EH (cell line): ENCODE measurements around the gene RAD51B.
"Not testable (repeated sequence)": the region's sequence is repeated elsewhere in the genome, so short reads cannot be mapped to it uniquely, and the experiment has no call there.

ENCODE experiments used
- DNase-seq: peaks from one replicate; pipeline ENCODE4 v3.0.0-alpha.2; 2015; ENCODE audit warnings: low read depth

Gene RAD51B

DNA sequence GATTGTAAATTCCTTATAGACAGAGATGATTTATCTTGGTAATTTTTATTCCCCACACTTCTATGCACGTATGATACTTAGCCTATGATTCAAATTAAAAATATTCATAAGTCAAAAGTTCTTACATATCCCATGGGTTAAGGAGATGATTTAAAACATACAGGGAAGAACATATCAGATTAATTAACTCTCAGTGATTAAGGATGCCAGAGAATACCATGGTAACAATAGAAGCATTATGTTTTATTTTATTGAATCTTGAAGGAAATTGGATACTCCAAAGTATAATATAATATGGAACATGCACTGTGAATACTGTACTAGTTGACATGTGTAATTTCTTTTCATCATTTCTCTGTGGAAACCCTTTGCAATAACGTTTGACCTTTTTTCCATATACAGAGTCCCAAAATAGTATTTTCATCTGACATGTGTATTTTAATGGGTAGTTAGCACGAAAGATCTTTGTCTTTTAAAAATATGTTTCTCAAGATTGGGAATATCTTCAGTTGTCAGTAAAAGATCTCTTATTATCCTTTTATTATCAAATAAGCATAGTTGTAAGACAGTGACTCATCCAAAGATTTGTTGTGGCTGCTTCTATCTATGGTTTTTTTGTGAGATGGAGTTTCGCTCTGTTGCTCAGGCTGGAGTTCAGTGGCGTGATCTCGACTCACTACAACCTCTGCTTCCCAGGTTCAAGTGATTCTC, 166.7 kb downstream of the RAD51B start:
- DNase-seq = peak; percentile 64

DNA sequence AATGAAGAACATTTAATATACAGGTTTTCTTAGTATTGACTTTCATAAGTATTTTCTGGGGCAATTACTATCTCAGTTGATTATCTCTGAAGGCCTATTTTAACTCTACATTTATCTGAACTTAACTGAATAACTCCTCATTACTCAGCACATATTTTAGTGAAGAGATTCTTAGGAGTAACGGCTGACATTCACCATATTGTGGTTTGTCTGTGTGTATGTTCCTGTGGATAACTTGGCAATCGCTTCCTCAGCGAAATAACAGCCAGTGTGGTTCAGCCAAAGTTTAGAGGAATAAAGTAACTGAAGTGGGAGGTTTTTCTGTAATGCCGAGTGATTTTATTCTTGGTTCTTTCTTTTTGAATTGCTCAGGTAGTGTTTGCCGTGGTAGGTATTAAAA, 168.0 kb downstream of the RAD51B start:
- peak; percentile 91 for DNase-seq

DNA sequence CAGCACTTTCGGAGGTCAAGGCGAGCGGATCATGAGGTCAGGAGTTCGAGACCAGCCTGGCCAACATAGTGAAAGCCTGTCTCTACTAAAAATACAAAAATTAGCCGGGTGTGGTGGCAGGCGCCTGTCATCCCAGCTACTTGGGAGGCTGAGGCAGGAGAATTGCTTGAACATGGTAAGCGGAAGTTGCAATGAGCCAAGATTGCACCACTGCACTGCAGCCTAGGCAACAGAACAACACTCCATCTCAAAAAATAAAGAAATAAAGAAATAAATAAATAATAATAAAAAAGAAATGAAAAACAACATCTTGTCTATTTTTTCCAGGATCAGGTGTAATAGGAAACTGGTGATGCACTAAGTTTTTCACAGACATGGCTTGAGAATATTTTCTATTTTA, 168.6 kb downstream of the RAD51B start:
- not testable (repeated sequence) for DNase-seq

DNA sequence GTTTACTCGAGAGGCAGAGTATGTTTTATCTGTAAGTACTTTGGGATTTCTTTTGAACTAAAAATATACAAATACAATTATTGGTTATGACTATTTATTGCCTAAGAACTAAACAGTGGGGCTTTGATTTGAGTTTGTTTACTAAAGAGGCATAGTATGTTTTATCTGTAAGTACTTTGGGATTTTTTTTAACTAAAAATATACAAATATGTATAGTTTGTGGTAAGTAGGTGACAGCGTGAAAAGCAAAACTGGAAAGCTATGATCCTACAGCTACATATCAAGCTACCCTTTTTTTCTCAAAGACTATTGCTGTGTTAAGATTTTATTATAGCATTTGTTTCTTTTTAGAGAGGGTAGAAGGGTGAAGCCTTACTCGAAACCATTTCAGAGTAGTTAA, 171.0 kb downstream of the RAD51B start:
- no peak for DNase-seq

DNA sequence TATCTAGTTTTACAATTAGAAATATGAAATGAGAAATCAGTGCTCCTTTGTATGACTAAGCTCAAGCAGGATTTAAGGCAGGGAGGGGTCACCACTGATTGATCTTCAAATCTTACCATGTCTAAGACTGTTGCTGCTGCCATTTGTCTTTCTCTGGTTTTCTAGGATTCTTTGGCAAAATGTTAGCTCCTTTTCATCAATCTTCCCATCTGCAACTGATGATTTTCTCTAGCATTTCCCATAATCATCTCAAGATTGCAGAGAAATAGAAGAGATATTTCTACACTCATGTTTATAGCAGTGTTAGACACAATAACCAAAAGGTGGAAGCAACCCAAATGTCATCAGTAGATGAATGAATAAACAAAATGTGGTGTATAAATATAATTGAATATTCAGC, 175.0 kb downstream of the RAD51B start:
- no peak for DNase-seq

DNA sequence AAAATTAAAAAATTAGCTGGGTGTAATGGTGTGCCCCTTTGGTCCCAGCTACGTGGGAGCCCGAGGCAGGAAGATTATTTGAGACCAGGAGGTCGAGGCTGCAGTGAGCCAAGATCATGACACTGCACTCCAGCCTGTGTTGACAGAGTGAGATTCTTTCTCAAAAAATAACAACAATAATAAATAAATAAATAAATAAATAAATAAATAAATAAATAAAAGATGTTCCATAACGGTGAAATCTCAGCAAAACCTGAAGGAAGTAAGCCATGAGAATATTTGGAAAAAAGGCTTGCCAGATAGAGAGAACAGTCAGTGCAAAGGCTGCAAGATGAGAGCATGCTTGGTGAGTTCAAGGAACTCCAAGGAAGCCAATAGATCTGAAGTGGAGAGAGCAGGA, 176.7 kb downstream of the RAD51B start:
- no peak for DNase-seq

DNA sequence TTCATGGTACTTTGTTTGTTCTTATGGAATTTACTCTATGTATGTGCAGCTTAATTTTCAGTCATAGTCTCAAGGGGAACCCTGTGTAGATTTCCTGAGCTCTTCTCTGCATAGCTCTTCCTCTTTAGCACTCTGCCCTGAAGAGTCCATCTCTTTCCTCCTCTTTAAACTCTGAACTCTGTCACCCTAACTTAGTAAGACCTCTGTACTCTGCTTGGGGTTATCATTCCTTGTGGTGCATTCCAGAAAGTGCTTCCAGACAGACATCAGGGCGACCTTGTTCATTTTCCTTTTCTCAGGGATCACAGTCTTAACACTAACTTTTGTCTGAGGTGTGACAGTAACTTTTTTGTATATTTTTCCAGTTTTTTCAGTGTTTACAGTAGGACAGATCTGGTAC, 179.3 kb downstream of the RAD51B start:
- DNase-seq = no peak

DNA sequence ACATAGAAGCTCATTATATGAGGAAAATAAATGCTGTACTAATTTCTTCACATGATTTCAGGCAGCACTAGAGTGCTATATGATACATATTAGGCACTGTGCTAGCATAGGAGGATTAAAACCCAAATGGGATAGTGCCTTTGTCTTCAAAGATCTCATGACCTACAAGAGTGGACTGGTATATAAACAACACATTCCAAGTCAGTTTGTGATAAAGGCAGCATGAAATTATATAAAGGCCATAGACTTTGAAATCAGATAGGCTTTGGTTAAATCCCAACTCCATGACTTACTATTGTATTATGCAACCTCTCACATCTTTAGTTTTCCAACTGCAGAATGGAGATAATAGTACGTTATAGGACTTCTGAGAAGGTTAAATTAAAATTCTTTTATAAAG, 179.7 kb downstream of the RAD51B start:
- peak; percentile 71 for DNase-seq

DNA sequence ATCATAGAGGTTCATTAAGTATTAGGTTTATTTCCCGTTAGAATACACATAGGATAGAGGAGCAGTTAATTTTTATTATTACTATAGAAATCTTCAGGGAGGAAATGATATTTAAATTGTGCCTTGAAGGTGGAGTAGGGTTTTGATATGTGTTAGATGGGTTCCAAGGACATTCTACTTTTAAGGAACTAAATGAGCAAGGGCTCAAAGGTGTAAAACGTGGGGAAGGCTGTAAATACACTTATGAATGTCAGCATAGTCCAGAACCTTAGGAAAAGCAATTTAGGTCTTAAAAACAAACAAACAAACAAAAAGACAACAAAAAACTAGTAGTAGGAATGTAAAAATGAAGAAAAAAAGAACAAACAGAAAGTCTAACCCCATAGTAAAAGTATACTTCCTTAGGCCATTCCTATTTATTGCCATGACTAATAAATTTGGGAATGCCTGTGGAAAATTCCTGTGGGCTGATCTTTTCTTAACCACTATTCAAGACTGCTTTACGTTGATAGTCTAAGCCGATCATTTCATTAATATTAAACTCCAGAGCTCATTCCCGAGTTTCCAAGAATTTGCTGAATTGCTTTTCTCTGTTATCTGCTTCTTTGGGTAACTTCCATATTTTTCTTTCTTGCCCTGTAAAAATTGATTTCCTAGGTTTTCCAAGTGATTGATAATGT, 180.3 kb downstream of the RAD51B start:
- peak; percentile 91 for DNase-seq

DNA sequence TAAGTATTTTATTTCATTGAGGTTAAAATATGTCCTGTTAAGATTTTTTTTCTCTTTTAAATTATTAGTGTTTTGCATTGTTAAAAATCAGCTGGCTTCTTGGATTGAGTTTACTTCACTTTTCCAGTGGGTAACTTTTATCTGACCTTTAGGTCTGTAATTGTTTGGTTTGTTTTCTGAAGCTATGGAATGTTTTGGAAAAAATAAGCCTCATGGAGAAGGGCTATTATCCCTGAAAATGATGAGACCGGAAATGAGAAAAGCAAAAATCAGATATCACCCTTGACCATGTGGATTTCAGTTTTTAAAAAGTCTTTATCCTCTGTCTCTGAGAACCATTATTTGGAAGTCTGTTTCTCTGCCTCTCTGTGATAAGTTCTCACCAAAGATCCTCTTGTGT, 180.9 kb downstream of the RAD51B start:
- DNase-seq = peak; percentile 41

DNA sequence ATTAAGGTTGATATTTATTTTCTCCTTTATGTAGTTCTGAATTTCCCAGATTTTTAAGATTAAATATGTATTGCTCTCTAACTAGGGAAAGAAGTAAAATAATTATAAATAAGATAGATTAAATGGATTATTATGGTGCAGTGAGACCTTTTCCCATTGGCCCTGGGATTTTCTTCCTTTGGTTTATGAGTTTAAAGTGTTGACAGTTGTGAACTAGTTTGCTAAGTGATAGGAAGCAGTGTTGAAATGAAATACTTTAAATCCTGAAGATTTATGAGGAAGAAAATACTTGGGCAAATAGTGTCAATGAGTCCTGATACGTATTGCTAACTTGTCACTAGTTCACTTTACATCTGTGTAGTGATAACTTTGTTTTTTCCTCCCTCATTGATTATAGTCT, 188.9 kb downstream of the RAD51B start:
- DNase-seq = no peak

DNA sequence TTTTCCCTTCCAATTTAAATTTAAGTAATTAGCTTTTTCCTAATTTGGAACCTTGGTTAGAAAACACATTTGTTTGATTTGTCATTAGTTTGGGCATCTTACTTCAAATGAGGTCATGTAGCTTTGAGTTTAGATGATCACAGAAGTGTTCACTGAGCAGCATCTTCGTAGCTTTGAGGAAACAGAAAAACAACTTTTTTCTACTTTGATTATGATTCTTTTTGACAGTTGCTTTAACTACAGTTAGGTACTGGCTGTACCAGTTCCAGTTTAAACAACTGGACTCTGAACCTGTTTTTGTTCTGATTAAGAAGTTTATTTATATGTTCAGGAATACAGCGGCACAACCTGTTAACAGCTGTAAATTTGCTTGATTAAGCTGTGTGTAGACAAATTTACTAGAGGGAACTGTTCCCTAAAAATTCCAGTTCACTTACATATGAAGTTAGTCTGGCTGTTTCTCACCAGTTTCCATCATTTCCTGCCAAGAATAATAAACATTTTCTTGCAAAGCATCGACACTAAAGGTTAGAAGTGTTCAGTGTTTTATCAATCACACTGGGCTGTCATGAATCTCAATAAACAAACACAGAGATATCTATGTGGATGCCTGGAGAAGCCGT, 191.9 kb downstream of the RAD51B start:
- peak; percentile 79 for DNase-seq

DNA sequence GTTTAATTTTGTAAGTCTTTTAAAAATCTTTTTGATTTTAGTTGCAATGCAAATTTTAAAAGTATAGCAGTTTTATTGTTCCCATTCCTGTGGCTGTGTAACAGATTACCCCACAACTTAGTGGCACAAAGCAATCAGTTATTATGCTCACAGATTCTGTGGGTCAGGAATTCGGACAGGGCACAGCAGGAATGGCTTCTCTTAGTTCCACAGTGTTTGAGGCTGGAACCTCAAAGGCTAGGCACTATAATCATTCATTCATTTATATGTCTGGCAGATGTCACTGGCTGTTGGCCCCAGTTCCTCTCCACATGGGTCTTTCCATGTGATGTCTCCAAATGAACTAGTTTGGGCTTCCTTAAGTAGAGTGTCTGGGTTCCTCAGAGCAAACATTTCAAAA, 193.3 kb downstream of the RAD51B start:
- DNase-seq = no peak

DNA sequence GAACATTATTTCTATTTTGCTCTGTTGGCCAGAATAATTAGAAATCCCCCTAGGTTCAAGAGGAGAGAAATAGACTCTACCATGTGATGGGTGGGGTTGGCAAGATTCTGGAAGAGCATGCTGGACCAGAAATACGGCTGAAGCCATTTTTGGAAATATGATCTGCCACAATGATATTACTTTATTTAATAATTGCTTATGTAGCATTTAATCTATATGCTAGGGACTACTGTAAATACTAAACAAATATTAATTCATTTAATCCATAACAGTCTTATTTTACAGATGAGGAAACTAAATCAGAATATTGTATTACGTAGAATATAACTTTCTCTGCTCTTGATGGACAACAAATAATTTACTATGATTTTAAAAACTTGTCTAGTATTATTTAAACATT, 193.7 kb downstream of the RAD51B start:
- no peak for DNase-seq

DNA sequence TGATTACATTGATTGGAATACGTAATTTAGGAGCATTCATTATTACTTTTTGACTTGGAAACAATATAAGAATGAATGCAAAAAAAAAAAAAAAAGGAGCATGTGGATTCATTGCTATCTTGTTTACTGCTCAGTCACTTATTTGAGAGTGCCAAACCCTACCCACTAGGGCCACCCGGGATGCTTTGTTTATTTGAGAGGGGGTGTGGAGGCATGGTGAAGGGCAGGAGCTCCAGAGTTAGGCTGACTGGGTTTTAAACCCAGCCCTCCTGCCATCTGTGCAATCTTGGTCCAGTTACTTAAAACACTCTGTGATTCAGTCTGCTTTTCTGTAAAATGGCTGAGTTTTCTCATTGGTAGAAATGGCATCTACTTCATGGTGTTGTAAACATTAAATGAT, 195.2 kb downstream of the RAD51B start:
- no peak for DNase-seq

DNA sequence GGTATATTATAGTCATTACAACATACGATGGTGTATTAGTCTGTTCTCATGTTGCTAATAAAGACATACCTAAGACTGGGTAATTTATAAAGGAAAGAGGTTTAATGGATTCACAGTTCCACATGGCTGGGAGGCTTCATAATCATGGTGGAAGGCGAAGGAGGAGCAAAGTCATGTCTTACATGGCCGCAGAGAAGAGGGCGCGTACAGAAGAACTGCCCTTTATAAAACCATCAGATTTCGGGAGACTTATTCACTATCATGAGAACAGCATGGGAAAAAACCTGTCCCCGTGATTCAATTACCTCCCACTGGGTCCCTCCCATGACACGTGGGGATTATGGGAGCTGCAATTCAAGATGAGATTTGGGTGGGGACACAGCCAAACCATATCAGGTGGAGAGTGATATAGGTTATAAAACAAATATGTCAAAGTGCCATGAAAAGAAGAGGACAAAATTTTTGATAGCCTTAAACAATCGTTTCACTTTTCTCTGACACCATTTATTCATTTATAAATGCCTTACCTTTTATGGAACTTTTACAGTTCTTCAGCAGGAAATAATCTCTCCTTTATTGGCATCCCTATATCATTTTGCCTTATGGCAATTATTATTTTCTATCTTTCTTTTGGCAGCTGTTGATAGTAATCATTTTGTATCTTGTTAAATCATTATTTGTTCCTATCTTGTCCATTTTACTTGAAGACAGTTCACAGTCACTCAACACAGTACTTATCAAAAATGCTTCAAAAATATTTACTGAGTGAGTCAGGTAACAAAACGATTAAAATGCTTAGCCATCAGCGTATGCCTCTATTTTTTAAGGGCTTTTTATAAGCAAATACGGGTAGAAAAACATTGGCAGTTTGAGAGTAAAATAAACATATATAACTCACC, 196.0 kb downstream of the RAD51B start:
- peak; percentile 57 for DNase-seq

DNA sequence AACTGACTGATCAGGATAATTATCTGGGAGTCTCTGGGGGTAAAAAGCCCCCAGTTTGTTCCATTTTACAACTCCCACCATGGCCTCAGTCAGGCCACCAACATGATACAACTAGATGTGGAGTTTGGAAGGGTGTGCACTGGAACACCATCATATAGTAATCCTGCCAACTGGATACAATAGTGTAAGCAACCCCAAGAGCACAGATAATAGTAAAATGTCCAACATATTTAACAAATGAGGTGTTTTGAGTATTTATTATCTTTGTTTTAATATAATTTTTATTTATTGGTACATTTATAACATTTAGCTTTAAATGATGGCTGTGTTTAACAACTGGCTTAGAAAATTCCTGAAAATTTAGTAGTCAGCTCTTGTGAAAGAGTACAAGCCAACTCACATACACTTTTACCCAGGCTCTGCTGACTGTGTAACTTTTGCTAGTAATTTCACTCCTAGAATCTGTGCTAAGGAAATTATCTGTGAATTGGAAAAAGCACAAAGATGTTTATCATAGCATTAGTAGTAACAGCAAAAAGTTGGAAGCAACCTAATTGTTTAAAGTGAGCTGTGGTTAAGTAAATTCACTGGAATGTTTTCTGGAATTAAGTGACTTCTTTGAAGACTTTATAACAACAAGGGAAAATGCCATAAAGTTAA, 196.8 kb downstream of the RAD51B start:
- DNase-seq = peak; percentile 77

DNA sequence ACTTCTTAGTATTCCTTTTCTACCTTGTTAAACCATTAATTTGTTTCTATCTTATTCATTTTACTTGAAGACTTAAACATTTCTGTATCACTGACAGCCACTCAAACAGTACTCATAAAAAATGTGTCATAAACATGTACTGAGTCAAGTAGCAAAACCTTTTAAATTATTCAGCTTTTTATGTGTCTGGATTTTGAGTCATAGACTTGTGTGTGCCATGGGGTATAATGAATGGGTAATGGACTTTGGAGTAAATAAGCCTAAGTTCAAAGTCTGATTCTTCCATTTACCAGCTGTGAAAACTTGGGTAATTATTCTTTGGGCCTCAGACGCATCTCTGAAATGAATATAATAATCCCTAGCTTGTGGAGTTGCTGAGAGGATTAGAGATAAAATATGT, 199.0 kb downstream of the RAD51B start:
- DNase-seq = peak; percentile 47

DNA sequence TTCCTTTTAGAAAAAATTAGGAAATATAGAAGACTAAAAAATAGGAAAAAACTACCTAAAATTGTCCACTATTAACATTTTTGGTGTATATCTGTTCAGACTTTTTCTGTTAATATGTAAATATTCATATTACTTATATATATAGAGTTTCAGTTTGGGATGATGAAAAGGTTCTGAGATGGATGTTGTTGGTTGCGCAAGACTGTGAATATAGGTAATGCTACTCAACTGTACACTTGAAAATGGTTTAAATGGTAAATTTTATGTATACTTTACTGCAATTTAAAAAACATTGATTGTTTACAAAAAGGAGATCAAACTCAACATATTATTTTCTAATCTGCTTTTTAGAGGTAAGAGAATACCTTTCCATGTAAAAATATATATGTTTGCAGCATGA, 200.9 kb downstream of the RAD51B start:
- no peak for DNase-seq

DNA sequence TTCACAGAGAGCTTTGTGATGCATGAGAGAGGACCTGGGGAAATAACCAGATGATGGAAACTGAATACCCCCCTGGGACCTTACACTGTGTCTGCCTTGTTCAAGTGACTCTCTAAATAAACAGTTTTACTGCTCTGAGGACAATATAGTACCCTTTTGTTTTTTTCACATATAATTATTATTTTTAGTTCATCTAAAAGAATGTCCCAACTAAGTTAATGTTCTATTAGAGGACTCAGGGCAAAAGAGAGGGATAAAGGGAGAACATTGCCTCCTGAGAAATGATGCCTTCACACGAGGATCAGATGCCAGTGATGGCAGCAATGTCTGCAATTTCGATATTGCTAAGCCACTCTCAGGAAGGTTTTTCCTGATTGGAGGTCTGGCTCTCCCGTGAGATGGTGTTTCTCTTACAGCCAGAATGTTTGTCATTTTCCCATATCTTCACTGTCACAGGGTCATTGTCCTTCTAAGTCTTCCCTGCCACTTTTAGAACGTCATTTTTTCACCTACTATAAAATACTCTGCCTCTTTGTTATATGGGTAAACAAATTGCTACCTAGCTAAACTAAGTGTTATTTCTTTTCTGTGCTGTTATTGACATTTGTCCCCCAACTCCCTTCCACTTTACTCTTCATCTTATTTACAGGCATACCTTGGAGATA, 201.6 kb downstream of the RAD51B start:
- DNase-seq = no peak

DNA sequence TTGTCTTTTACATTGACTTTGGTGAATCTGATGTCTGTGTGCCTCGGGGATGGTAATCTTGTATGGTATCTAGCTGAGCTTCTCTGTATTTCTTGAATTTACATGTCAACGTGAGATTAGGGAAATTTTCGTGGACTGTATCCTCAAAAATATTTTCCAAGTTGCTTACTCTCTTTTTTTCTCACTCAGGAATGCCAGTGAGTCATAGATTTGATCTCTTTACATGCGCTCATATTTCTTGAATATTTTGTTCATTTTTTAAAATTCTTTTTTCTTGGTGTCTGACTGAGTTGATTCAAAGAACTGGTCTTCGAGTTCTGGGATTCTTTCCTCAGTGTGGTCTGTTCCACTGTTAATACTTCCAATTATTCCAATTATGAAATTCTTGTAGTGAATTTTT, 207.7 kb downstream of the RAD51B start:
- peak; percentile 25 for DNase-seq
